Smooth muscle cell (in vitro differentiated cells): Measurements from ENCODE around the gene MND1. TPM values are rescaled to one million over a fixed set of nuclear protein-coding genes. Genes with fewer than 3 reads are reported as not detected.

Experiments used
- DNase-seq: peaks from one replicate; lab custom pipeline; 2025; ENCODE audit not compliant: unreplicated experiment; lab: John Stamatoyannopoulos, UW
- H2AFZ ChIP-seq: fragments of 200-600 bp; sonication (generic); 2 replicates; pipeline ENCODE4 v1.6.0; 2016; ENCODE audit warnings: antibody characterized with exemption, low read depth, mild to moderate bottlenecking
- H3F3A ChIP-seq: fragments of 200-600 bp; sonication (generic); 2 replicates; pipeline ENCODE4 v1.6.0; 2017; ENCODE audit warnings: antibody characterized with exemption, low read depth
- H3K27ac ChIP-seq: fragments of 200-600 bp; sonication (generic); 2 replicates; pipeline ENCODE4 v1.5.1; 2016; ENCODE audit warnings: low read depth, mild to moderate bottlenecking
- H3K27me3 ChIP-seq: fragments of 200-600 bp; sonication (generic); 2 replicates; pipeline ENCODE4 v1.6.1; 2016; ENCODE audit warnings: low read depth, mild to moderate bottlenecking
- H3K36me3 ChIP-seq: fragments of 200-600 bp; sonication (generic); 2 replicates; pipeline ENCODE4 v1.5.1; 2016; ENCODE audit warnings: low read depth
- H3K4me1 ChIP-seq: fragments of 200-600 bp; sonication (generic); 2 replicates; pipeline ENCODE4 v1.5.1; 2016; ENCODE audit warnings: low read depth
- H3K4me2 ChIP-seq: fragments of 200-600 bp; sonication (generic); 2 replicates; pipeline ENCODE4 v1.6.0; 2016; ENCODE audit warnings: mild to moderate bottlenecking
- H3K4me3 ChIP-seq: fragments of 200-600 bp; sonication (generic); 2 replicates; pipeline ENCODE4 v1.5.1; 2016; ENCODE audit warnings: mild to moderate bottlenecking
- H3K79me2 ChIP-seq: fragments of 200-600 bp; sonication (generic); 2 replicates; pipeline ENCODE4 v1.6.0; 2016; ENCODE audit warnings: low read depth, mild to moderate bottlenecking
- H3K9ac ChIP-seq: fragments of 200-600 bp; sonication (generic); 2 replicates; pipeline ENCODE4 v1.6.0; 2016; ENCODE audit warnings: low read depth
- H3K9me3 ChIP-seq: fragments of 200-600 bp; sonication (generic); replicated peaks from 2 replicates; pipeline ENCODE4 v1.5.1; 2016; ENCODE audit warnings: low read depth
- H4K20me1 ChIP-seq: fragments of 200-600 bp; sonication (generic); 2 replicates; pipeline ENCODE4 v1.6.0; 2016; ENCODE audit warnings: low read depth
- CTCF ChIP-seq: fragments of 200-600 bp; sonication (generic); IDR thresholded peaks from 2 replicates; pipeline ENCODE4 v1.5.1; 2017; ENCODE audit warnings: borderline replicate concordance, mild to moderate bottlenecking, antibody characterized with exemption; ENCODE audit not compliant: insufficient read depth, poor library complexity, severe bottlenecking
- WGBS: methylation state at CpG from one replicate; pipeline ENCODE4 v1.1.7; 2016; ENCODE audit warnings: low lambda C conversion rate; 5-methylcytosine and 5-hydroxymethylcytosine counted together
- polyA plus RNA-seq: library from polyadenylated mRNA; unstranded; fragments of >200 nt; fragmentation: Nextera tagmentation; extraction: Ambion mirVana; gene quantifications from 2 replicates; pipeline ENCODE4 v1.2.1, GENCODE V29; 2016
- total RNA-seq: library from RNA; depleted of rRNA; stranded (reverse); fragments of >200 nt; gene quantifications from 2 replicates; pipeline ENCODE4 v1.2.3, GENCODE V29; 2014

The MND1 gene
- total and polyA plus RNA-seq, 2 experiments from 2014 or later = 1.7 to 3.1 TPM

GRCh38 chr4:153387981-153388380 is 43.5 kb downstream of the MND1 start:
- H3K27ac ChIP-seq = no peak overlapping the region
- no peaks in the 10 kb centered on the region for H3K27me3 ChIP-seq
- no peaks in the 10 kb centered on the region for H3K9me3 ChIP-seq
- H3K4me2 ChIP-seq = no peak overlapping the region
- WGBS = 84% methylated on average over 4 of the region's 4 CpGs
- no peak overlapping the region for H3K9ac ChIP-seq
- H3K79me2 ChIP-seq = no peaks in the 10 kb centered on the region
- H3K36me3 ChIP-seq = no peaks in the 10 kb centered on the region
- no peaks in the 10 kb centered on the region for H3F3A ChIP-seq
- no peak for DNase-seq
- no peak overlapping the region for H3K4me3 ChIP-seq
- no peak overlapping the region for H2AFZ ChIP-seq
- no peak for TF ChIP-seq CTCF
- no peaks in the 10 kb centered on the region for H3K4me1 ChIP-seq
- H4K20me1 ChIP-seq = no peaks in the 10 kb centered on the region

- no peak for TF ChIP-seq CTCF
- WGBS = 25% methylated on average over 6 of the region's 6 CpGs
- Histone ChIP-seq H3F3A (no peaks in the 10 kb centered on the region), H3K27ac (no peak overlapping the region), H3K27me3 (no peaks in the 10 kb centered on the region), H3K4me3 (no peak overlapping the region), H3K9me3 (no peaks in the 10 kb centered on the region), H3K79me2 (no peaks in the 10 kb centered on the region), H3K36me3 (no peaks in the 10 kb centered on the region), H3K4me1 (no peaks in the 10 kb centered on the region), H4K20me1 (no peaks in the 10 kb centered on the region), H3K9ac (no peak overlapping the region), H3K4me2 (peak overlapping the region; percentile 21), H2AFZ (no peak overlapping the region)
- DNase-seq = peak; percentile 0
These were observed 48.9 kb downstream of the MND1 start for GRCh38 chr4:153393397-153393796.

GRCh38 chr4:153394945-153395344 is 50.5 kb downstream of the MND1 start:
- H4K20me1 ChIP-seq = no peaks in the 10 kb centered on the region
- H2AFZ ChIP-seq = no peak overlapping the region
- H3K79me2 ChIP-seq = no peaks in the 10 kb centered on the region
- no peak for TF ChIP-seq CTCF
- H3K9ac ChIP-seq = no peak overlapping the region
- no peaks in the 10 kb centered on the region for H3K9me3 ChIP-seq
- no peak overlapping the region for H3K4me2 ChIP-seq
- H3K4me1 ChIP-seq = no peaks in the 10 kb centered on the region
- WGBS = 90% methylated on average over 1 of the region's 1 CpG
- no peak for DNase-seq
- H3K36me3 ChIP-seq = no peaks in the 10 kb centered on the region
- no peak overlapping the region for H3K4me3 ChIP-seq
- no peaks in the 10 kb centered on the region for H3F3A ChIP-seq
- no peak overlapping the region for H3K27ac ChIP-seq
- no peaks in the 10 kb centered on the region for H3K27me3 ChIP-seq

- H3K4me2 ChIP-seq = no peak overlapping the region
- no peak for TF ChIP-seq CTCF
- H3F3A ChIP-seq = no peaks in the 10 kb centered on the region
- H3K79me2 ChIP-seq = no peaks in the 10 kb centered on the region
- H3K27me3 ChIP-seq = no peaks in the 10 kb centered on the region
- no peaks in the 10 kb centered on the region for H3K36me3 ChIP-seq
- 96% methylated on average over 3 of the region's 3 CpGs for WGBS
- no peaks in the 10 kb centered on the region for H3K9me3 ChIP-seq
- no peaks in the 10 kb centered on the region for H3K4me1 ChIP-seq
- H2AFZ ChIP-seq = no peak overlapping the region
- H4K20me1 ChIP-seq = no peaks in the 10 kb centered on the region
- H3K4me3 ChIP-seq = no peak overlapping the region
- H3K9ac ChIP-seq = no peak overlapping the region
- no peak overlapping the region for H3K27ac ChIP-seq
- DNase-seq = no peak
These were observed 54.2 kb downstream of the MND1 start for GRCh38 chr4:153398713-153399112.
